Muscle layer of duodenum (tissue), 2 donors: Measurements from ENCODE around the gene ZBTB20.

Source experiments
- H3K27ac ChIP-seq: one replicate; pipeline ENCODE4 v1.7.0; 2013; ENCODE audit warnings: mild to moderate bottlenecking, low read length
- H3K27me3 ChIP-seq: one replicate; pipeline ENCODE4 v1.7.0; 2013; ENCODE audit warnings: low read depth, mild to moderate bottlenecking, control low read depth, low read length
- H3K36me3 ChIP-seq, 2 donors: one replicate each; pipeline ENCODE4 v1.7.0; 2013; ENCODE audit warnings: low read length in 2 of 2, control low read depth in 1 of 2, mild to moderate bottlenecking in 1 of 2; ENCODE audit not compliant: insufficient read depth in 2 of 2, control insufficient read depth in 1 of 2
- H3K4me1 ChIP-seq, 2 donors: one replicate each; pipeline ENCODE4 v1.7.0; 2013; ENCODE audit warnings: low read length in 2 of 2, mild to moderate bottlenecking in 2 of 2, control low read depth in 1 of 2, moderate library complexity in 1 of 2; ENCODE audit not compliant: insufficient read depth in 2 of 2, control insufficient read depth in 1 of 2
- H3K4me3 ChIP-seq, 2 donors: one replicate each; pipeline ENCODE4 v1.7.0; 2013; ENCODE audit warnings: low read length in 2 of 2, low read depth in 1 of 2, mild to moderate bottlenecking in 1 of 2
- H3K9me3 ChIP-seq, 2 donors: one replicate each; pipeline ENCODE4 v1.7.0; 2013; ENCODE audit warnings: low read length in 2 of 2, control low read depth in 1 of 2, mild to moderate bottlenecking in 1 of 2; ENCODE audit not compliant: control insufficient read depth in 1 of 2
- donor health status: healthy.

The ZBTB20 gene

DNA sequence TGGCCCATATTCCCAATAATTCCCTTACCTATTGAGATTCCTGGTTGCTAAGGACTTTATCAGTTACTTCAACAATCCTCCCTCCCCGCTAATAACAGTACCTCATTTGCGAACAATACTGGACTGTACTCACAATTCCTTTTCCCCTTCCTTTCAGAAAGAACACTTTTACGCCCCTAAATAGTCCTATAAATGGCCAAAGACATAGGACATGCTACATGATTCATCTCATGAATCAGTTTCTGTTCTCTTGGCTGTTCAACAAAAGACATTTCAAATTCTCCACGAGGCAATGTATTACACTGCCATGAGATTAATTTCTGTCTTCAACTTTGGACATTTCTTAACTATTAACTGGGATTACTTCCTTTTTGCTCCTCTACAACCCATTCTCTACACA is 588.8 kb downstream of the ZBTB20 start:
- Histone ChIP-seq H3K9me3 (no peaks in the 10 kb centered on the region), H3K4me3 (no peak overlapping the region), H3K4me1 (no peaks in the 10 kb centered on the region), H3K27ac (no peak overlapping the region), H3K27me3 (no peaks in the 10 kb centered on the region), H3K36me3 (no peaks in the 10 kb centered on the region)

DNA sequence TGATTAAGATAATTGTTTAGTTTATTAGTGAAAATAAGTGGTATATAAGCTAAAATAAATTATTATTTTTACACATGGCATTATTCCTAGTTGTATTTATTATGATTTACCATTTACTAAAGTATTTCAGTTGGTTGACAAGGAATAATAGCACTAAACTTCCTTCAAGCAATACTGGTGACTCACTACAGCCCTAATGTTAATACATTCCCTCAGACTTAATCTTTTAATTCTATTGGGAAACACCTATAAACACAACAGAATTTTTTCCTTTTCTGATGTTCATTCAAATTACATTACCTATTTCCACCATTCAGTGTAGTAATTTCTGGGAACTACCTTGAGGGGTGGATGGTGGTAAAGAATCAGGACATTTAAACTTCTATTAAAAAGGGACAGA is 589.3 kb downstream of the ZBTB20 start:
- H3K27ac ChIP-seq = no peak overlapping the region
- H3K27me3 ChIP-seq = no peaks in the 10 kb centered on the region
- H3K36me3 ChIP-seq = no peaks in the 10 kb centered on the region
- no peaks in the 10 kb centered on the region for H3K9me3 ChIP-seq
- H3K4me1 ChIP-seq = no peaks in the 10 kb centered on the region
- H3K4me3 ChIP-seq = no peak overlapping the region

DNA sequence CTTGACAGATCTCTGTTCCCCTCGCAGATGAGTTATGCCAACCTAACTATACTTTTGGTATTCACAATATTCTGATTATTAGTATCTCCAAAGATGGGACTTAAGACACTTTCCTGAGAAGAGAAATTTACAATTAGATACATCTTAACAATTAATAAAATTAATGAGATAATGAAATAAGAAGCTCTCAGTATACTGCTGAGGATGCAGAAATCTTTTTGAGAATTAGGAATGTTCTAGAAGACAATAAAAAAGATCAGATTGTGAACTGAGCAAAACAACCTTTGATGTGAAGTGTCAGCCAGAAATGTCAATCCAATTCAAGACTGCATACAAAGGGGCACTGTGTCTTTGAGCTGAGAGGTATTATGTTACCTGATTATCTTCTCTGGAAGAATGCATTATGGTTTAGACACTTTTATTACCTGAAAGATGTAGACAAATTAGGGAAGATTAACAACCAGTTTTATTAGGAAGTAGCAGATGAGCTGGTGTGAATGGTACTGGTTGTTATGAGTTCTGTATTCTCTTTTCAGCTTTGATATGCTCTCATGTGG is 590.4 kb downstream of the ZBTB20 start:
- H3K36me3 ChIP-seq = peaks cover 0 to 8% of the 10 kb centered on the region in 2 donors
- no peak overlapping the region for H3K27ac ChIP-seq
- no peak overlapping the region for H3K4me3 ChIP-seq
- H3K27me3 ChIP-seq = no peaks in the 10 kb centered on the region
- no peaks in the 10 kb centered on the region for H3K4me1 ChIP-seq
- H3K9me3 ChIP-seq = no peaks in the 10 kb centered on the region

- H3K27me3 ChIP-seq = no peaks in the 10 kb centered on the region
- H3K9me3 ChIP-seq = no peaks in the 10 kb centered on the region
- no peak overlapping the region for H3K4me3 ChIP-seq
- H3K36me3 ChIP-seq = peaks cover 0 to 8% of the 10 kb centered on the region in 2 donors
- no peaks in the 10 kb centered on the region for H3K4me1 ChIP-seq
- no peak overlapping the region for H3K27ac ChIP-seq
Observed at GRCh38 chr3:114554731-114555130, 592.4 kb downstream of the ZBTB20 start.

DNA sequence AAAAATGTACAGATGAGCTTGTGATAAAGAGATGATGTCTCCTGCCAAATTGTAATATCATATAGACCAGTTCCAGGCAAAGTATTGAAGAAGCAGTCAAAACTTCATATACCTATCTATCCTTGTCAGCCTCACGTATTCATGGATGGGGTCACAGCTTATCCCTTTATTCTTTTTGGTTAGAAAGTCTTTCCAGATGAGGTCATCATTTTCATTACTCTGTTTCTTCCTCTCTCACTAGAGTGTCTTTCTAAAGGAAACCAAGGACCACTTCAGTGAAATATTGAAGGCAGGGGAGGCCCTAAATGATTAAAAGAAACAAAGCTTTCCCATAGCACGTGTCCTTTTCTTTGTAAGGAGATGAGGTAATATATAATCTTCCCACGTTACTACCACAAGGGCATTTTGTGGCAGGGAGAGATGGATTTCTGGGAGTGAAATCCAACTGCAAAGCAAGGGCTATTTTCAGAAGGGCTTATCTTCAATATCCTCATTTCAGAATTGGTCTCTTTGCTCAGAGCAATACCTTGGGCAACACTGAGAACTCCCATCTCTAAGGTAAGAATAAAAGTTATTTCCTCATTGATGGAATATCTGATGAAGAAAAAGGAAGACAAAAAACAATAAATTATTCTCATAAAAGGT is 593.0 kb downstream of the ZBTB20 start:
- Histone ChIP-seq H3K27me3 (no peaks in the 10 kb centered on the region), H3K4me3 (no peak overlapping the region), H3K9me3 (no peaks in the 10 kb centered on the region), H3K4me1 (no peaks in the 10 kb centered on the region), H3K27ac (no peak overlapping the region), H3K36me3 (peaks cover 0 to 8% of the 10 kb centered on the region in 2 donors)

- H3K4me1 ChIP-seq = no peaks in the 10 kb centered on the region
- H3K27ac ChIP-seq = no peak overlapping the region
- H3K36me3 ChIP-seq = peaks cover 0 to 8% of the 10 kb centered on the region in 2 donors
- H3K27me3 ChIP-seq = no peaks in the 10 kb centered on the region
- no peaks in the 10 kb centered on the region for H3K9me3 ChIP-seq
- no peak overlapping the region for H3K4me3 ChIP-seq
Observed at GRCh38 chr3:114552527-114552812, 594.6 kb downstream of the ZBTB20 start.

DNA sequence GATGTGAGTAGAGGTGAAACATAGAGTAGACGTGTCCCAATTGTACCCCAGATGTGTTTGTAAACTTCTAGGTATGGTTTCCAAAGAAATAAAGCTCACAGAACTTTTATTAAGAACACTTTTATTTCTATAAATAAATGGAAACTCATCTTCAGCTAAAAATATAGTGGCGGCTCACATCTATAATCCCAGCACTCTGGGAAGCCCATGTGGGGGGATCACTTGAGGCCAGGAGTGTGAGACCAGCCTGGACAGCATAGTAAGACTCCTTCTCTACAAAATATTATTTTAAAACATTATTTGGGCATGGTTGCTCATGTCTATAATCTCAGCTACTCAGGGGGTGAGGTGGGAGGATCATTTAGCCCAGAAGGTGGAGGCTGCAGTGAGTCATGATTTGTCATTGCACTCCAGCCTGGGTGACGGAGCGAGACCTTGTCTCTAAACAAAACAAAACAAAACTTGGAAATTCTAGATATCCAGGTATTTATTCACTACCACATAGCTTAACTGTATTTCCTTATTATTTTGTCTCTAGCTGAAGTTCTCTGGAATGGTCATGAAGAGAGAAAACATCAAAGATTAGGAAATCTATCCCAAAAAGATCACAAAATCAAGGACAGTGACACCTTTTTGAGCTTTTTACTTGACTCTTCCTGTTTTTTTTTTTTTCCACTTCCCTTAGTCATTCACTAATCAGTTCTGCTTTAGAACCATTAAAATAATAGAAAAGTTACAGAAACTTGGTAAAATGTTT is 595.1 kb downstream of the ZBTB20 start:
- no peak overlapping the region for H3K4me3 ChIP-seq
- no peak overlapping the region for H3K27ac ChIP-seq
- no peaks in the 10 kb centered on the region for H3K27me3 ChIP-seq
- H3K9me3 ChIP-seq = no peaks in the 10 kb centered on the region
- H3K4me1 ChIP-seq = no peaks in the 10 kb centered on the region
- peaks cover 0 to 8% of the 10 kb centered on the region in 2 donors for H3K36me3 ChIP-seq

- no peaks in the 10 kb centered on the region for H3K27me3 ChIP-seq
- H3K4me1 ChIP-seq = no peaks in the 10 kb centered on the region
Observed at GRCh38 chr3:114550165-114550564, 596.9 kb downstream of the ZBTB20 start.

DNA sequence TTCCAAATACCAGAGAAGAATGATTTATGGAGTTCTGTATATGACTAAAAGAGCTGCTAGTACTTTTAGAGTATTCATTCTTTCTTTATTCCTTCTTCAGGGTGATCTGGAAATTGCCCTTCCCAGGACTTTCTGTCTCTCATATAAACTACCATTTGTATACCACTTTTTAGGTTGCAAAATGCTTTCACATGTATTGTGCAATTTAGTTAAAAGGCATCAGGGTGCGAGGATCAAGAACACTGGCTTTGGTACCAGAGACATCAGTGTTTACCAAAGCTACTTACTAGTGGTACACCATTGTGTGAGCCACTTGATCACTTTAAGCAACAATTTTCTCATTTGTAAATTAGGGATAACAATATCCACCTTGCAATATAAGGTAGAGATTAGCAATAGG is 601.9 kb downstream of the ZBTB20 start:
- no peaks in the 10 kb centered on the region for H3K27me3 ChIP-seq
- H3K27ac ChIP-seq = no peak overlapping the region
- H3K4me1 ChIP-seq = no peaks in the 10 kb centered on the region
- H3K4me3 ChIP-seq = no peak overlapping the region
- H3K36me3 ChIP-seq = no peaks in the 10 kb centered on the region
- H3K9me3 ChIP-seq = no peaks in the 10 kb centered on the region

More at GRCh38 chr3:114550165-114550564, 596.9 kb downstream of the ZBTB20 start:
- Histone ChIP-seq H3K4me3 (no peak overlapping the region), H3K27ac (no peak overlapping the region), H3K9me3 (no peaks in the 10 kb centered on the region), H3K36me3 (peaks cover 0 to 8% of the 10 kb centered on the region in 2 donors)

- H3K9me3 ChIP-seq = no peaks in the 10 kb centered on the region
- H3K4me3 ChIP-seq = no peak overlapping the region
Observed at GRCh38 chr3:114542359-114542758, 604.7 kb downstream of the ZBTB20 start.

GRCh38 chr3:114539525-114539924 is 607.6 kb downstream of the ZBTB20 start:
- Histone ChIP-seq H3K36me3 (no peaks in the 10 kb centered on the region), H3K9me3 (no peaks in the 10 kb centered on the region), H3K4me1 (no peaks in the 10 kb centered on the region), H3K27ac (no peak overlapping the region), H3K27me3 (no peaks in the 10 kb centered on the region), H3K4me3 (no peak overlapping the region)

More at GRCh38 chr3:114542359-114542758, 604.7 kb downstream of the ZBTB20 start:
- Histone ChIP-seq H3K27ac (no peak overlapping the region), H3K27me3 (no peaks in the 10 kb centered on the region), H3K36me3 (no peaks in the 10 kb centered on the region), H3K4me1 (no peaks in the 10 kb centered on the region)
